GM18517 (cell line): ENCODE results near the gene STRN.
"Not testable (repeated sequence)": the region's sequence is repeated elsewhere in the genome, so short reads cannot be mapped to it uniquely, and the experiment has no call there.

ENCODE experiments used
- ATAC-seq: cut with Tn5 transposase; IDR thresholded peaks from one replicate; pipeline ENCODE4 v1.9.1; 2021; ENCODE audit warnings: mild to moderate bottlenecking, moderate library complexity; ENCODE audit not compliant: unreplicated experiment

Gene STRN

GRCh38 chr2:36966370-36967235, at the start of gene STRN:
Gene STRN (minus strand): TSS chr2:36966536. CDS start chr2:36966463, 73 bp downstream.
- ATAC-seq = peak; percentile 96

DNA sequence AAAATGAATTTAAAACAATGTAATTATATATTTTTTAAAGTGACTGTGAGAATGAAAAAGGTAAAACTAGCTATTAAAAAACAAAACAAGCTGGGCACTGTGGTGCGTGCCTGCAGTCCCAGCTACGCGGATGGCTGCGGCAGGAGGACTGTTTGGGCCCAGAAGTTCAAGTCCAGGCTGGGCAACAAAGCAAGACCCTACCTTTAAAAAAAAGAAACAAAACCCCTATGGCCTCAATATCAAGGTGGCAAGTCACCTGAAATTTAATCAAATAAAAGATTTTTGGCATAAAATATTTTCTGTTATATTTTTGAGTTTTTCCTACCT, 46.9 kb upstream of the STRN start:
- ATAC-seq = peak; percentile 16

DNA sequence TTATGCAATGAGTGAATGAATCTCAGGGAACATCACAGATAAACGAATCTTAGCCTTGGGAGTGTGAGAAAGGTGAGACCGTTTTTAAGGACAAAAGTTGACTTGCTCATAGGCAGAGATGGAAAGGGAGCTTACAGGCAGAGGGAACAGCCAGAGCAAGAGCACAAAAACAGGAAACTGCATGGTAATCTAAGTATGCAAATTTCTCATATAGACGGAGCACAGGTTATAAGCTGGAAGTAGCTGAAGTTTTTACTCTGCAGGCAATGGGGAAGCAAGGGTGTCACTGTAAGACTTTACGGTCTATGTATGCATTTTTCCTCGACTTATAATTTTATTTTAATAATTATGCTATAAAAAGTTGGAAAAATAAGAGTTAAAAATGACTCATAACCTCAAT, 44.8 kb upstream of the STRN start:
- ATAC-seq = no peak

DNA sequence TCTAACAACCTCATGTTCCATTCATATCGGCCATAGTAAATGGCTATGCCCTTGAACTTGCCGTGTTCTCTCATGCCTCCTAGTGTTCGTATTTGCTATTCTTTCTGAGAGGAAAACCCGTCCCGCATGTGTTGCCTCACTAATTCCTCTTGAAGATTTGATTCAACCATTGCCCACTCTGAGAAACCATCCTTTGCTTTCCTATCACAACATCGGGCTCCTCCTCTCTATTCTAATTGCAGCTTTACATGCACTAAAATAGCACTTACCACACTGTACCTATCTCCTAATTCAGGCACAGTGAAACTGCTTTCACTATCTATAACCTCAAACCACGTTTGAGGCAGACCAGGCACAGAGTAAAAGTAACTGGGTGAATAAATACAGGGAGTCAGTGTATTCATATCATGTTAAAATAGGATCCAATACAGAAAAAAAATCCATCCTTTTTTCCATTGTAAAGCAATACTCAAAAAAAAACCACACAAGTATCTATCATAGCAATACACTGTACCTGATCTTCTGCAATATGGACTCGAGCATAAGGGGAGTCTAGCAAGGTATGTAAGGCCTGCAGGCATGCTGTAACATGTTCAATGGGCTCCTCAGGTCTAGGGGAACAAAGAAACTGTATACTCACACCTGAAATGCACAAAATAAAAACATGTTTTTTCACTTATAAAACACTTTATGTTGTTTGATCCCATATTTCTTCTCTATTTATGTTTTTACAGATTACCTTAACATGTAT, 39.0 kb upstream of the STRN start:
- peak; percentile 99 for ATAC-seq

DNA sequence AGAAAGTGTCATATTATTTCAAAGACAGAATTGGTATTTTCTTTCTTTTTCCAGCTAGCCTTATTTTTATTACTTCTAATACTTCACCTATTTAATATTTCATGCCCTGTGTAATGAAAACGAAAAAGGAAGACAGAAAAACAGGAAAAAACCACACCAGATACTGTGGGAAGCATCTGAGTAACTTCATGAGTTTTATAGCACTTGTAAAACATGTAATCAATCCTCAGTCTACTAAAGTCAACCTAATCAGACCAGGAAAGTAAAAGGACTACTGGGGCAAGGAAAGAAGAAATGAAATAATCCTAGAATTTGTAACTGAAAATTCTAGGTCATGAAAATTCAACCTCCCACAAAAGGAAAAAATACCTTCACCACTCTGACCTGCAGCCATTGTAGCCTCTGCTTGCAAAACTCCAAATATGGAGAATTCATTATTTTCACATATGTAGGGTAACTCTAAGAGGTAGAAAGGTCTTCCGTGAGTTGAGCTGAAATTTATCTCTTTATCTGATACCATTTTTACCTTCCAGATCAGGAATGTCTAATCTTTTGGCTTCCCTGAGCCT, 34.7 kb upstream of the STRN start:
- ATAC-seq = no peak

GRCh38 chr2:37000318-37000717, 34.0 kb upstream of the STRN start:
- ATAC-seq = no peak

DNA sequence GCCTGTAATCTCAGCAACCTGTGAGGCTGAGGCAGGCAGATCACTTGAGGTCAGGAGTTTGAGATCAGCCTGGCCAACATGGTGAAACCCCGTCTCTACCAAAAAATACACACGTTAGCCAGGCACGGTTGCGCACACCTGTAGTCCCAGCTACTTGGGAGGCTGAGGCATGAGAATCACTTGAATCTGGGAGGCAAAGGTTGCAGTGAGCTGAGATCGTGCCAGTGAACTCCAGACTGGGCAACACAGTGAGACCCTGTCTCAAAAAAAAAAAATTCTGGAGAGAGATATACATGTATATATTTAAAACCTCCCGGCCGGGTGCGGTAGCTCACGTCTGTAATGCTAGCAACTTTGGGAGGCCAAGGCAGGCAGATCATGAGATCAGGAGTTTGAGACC, 33.1 kb upstream of the STRN start:
- ATAC-seq = not testable (repeated sequence)

GRCh38 chr2:36993841-36994620, 27.7 kb upstream of the STRN start:
- ATAC-seq = no peak

GRCh38 chr2:36988008-36988407, 21.7 kb upstream of the STRN start:
- ATAC-seq = no peak

DNA sequence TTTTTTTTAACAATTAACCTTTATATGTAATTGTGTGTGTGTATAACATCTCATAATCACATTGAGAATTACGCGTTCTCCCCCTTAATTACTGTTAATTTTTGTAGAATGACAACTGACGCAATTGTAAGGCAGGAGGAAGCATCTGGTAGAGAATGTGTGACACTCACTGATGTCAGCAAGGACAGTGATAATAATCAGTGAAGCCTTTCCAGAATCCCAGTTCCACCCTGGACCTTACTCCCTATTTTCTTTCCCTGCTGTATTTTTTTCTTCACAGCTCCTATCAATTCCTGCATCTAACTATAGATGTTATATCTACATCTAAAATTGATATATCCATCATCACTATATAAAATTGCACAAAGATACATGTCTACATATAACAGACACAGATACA, 16.1 kb upstream of the STRN start:
- no peak for ATAC-seq

DNA sequence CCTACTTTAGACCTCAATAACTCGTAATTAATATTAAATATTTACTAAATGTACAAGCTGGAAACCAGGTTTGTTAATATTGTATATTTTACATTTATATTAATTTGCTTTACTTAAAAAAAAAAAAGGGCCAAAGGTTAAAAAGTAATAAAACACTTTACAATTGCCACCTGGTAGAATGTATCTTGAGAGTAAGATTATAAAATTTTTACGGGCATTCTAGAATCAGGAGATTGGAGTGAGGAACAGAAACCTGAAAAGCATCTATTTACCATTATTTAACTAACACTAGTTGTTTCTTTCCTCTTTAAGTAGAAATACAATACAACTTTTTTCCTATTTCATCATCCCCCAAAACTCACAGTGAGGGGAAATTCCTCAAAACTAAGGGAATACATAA, 15.6 kb upstream of the STRN start:
- ATAC-seq = no peak

GRCh38 chr2:36979007-36979406, 12.7 kb upstream of the STRN start:
- not testable (repeated sequence) for ATAC-seq

DNA sequence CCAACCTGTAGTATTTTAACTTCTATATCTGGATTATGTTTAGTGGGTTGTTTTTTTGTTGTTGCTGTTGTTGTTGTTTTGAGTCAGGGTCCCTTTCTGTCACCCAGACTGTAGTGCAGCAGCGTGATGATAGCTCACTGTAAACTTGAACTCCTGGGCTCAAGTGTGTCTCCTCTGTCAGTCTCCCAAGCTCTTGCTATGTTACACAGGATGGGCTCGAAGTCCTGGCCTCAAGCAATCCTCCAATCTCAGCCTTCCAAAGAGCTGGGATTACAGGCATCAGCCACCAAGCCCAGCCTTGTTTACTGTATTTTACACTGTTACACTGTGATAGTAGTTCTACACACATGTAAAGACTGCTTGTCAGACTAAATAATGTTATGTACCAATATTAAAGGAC, 9.7 kb upstream of the STRN start:
- no peak for ATAC-seq

DNA sequence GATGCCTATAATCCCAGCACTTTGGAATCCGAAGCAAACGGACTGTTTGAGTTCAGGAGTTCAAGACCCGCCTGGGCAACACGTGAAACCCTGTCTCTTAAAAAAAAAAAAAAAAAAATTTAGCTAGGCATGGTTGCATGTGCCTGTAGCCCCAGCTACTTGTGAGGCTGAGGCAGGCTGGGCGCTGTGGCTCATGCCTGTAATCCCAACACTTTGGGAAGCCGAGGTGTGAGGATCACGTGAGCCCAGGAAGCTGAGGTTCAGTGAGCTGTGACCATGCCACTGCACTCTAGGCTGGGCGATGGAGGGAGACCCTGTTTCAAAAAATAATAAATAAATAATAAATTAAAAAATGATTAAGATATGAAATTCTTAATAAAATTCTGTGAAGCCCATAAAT, 9.0 kb upstream of the STRN start:
- no peak for ATAC-seq

GRCh38 chr2:36973320-36973719, 7.0 kb upstream of the STRN start:
- no peak for ATAC-seq

- no peak for ATAC-seq
These were observed 5.7 kb upstream of the STRN start for GRCh38 chr2:36971990-36972389.

GRCh38 chr2:36967236-36967876, 1.0 kb upstream of the STRN start:
- ATAC-seq = no peak

GRCh38 chr2:36965751-36966369, 476 bp downstream of the STRN start:
- ATAC-seq = peak; percentile 50

- ATAC-seq = no peak
These were observed 1.1 kb downstream of the STRN start for GRCh38 chr2:36965206-36965605.

DNA sequence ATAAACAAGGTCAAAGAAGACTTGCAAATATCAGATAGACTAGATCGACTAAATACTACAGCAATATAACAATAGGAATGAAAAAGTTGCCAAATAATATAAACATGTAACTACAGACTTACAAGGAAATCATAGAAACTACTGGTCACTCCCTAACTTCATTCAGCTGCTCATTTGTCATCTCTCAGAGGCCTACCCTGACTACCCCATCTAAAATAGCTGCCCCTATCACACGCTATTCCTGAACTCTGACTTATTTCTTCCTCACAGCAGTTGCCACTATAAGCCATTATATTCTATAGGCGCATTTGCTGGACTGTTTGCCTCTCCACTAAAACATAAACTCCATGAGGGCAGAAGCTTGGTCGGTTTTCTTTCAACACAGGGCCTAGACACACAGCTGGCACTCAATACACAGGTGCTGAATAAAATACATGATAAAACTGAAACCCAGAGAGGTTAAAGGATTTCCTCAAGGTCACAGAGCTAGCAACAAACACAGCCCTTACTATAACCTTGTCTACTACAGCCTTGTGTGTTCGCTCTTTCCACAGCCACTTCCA, 1.8 kb downstream of the STRN start:
- ATAC-seq = no peak
